ENCODE data around the gene CDC42BPA.

CDC42BPA gene

DNA sequence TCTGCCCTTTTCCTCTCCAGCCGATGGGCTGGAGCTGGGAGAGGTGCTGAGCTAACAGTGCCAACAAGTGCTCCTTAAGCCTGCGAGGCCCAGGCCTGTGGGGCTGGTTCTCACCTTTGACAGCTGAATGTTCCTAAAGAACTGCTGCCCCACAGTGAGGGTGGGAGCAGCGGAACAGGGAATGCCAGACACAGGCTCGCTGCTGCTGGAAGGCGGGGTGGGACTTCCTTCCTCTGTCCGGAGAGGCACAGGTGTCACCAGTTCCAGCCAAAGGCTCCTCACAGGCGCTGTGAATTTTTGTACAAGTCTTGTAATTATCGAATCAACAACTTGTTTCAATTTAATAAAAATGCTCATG, 331.1 kb downstream of the CDC42BPA start:
- DNase-seq = no peak

DNA sequence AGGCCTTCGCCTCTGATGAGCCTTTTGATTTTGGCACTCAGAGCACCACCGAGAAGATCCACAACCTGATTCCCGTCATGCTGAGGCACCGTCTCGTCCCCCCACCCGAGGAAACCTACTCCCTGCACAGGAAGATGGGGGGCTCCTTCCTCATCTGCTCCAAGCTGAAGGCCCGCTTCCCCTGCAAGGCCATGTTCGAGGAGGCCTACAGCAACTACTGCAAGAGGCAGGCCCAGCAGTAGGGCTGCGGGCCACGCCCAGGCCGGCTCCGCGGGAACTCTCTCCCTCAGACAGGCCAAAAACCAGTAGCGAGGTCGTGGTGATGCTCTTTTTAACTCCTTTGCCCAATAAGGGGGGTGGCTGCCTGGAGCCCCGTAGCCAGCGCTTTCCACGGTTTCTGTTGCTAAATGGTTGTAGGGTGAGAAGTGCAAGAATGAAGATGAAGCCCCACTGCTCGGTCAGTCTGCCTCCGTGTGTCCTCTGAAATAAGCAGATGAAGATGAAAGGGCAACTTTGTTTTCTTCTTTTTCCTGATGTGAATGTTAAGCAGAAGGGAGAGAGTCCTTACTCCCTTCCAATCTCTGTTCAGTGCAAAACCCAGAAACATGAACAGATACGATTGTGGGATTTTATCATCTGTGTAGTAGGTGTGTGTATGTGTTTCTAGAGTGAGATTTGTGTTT, 331.7 kb downstream of the CDC42BPA start:
- no peak for DNase-seq

DNA sequence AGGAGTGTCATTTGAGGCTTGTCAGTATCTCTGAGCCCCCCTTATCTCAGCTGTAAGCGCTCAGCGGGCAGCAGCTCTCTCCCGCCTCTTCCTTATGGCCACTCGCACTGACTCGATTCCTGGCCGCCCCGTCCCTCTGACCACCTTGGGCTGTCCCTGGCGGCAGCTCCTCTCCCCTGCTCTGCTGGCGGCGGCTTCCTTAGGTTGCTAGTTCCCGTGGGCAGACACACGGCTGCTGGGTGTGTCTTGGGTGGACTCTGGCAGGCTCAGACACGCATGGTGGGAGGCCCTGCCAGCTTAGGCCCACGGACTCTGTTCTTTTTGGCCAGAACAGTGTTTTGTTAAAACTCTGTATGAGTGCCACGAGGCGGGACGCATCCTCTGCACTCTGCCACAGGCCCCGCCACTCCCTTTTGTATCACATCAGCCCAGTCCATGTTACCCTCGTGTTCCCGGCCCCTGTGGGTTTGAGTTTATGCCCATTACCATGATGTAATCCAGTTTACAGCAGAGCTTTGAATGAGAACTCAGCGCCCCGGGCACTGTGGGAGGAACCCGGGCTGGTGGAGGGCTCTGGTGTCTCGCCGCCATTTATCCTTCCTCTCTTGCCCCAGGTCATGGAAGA, 332.3 kb downstream of the CDC42BPA start:
- no peak for DNase-seq

DNA sequence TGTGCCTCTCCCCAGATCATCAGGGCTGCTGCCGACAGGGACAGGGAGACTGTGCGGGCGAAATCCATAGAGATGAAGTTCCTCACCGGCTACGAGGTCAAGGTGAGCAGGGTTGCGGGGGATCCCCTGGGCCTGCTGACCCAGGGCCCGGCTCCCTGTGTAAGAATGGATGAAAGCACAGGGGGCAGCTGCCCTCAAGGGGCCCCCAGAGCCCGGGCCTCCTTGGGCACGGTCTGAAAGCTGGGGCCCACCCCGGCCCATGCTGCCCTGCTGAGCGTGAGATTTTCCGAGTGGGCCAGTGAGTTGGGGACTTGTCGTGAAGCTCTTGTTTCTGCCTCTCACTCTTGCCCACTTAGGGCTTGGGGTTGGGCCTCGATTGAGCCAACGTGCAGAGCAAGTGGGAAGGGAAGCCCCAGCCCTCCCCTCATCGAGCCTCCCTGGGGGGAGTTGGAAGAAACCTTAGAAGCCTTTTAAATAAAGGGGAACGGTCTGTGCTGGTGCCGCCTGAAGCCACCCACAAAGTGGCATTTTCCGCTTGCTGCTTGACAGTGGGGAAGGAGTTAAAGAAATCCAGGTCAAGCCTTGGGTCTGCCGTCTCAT, 333.0 kb downstream of the CDC42BPA start:
- DNase-seq = no peak

DNA sequence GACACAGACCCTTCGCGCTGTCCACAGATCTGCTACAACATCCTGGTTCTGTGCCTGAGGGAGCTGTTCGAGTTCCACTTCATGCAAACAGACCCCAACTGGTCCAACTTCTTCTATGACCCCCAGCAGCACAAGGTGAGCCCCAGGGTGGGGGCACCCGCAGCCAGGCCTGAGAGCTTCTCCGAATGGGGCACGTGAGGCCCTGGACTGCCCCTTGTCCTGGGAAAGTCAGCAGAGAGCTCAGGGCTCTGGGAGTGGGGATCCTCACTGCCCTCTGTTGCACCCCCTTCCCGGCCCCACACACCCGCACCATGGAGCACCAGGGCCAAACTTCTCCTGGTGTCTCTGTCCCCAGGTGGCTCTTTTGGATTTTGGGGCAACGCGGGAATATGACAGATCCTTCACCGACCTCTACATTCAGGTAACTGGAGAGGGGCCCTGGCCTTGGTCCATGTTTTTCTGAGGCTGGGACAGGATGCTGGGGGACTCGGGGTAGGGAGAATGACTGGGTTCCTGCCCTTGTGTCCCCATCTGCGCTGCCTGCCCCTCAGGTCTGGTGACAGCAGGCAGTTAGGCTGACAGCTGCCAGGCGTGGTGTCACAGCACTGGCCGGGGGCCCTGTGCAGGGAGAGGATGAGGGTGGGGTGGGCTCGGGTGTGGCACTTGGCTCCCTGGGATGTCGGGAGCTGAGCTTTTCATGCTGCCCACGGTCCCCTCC, 333.6 kb downstream of the CDC42BPA start:
- DNase-seq = no peak

DNA sequence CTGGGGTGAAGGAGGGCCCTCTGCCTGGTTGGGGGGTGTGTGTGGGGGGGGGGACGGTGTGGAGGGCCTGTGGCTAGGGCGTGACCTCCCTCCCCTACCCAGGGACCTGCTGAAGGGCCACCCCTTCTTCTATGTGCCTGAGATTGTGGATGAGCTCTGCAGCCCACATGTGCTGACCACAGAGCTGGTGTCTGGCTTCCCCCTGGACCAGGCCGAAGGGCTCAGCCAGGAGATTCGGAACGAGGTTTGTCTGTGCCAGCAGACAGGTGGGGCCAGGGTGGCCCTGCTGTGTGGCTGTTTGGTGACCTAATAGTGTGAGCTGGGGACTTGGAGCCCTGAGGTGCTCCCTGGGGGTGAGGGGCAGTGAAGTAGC, 334.3 kb downstream of the CDC42BPA start:
- DNase-seq = no peak

DNA sequence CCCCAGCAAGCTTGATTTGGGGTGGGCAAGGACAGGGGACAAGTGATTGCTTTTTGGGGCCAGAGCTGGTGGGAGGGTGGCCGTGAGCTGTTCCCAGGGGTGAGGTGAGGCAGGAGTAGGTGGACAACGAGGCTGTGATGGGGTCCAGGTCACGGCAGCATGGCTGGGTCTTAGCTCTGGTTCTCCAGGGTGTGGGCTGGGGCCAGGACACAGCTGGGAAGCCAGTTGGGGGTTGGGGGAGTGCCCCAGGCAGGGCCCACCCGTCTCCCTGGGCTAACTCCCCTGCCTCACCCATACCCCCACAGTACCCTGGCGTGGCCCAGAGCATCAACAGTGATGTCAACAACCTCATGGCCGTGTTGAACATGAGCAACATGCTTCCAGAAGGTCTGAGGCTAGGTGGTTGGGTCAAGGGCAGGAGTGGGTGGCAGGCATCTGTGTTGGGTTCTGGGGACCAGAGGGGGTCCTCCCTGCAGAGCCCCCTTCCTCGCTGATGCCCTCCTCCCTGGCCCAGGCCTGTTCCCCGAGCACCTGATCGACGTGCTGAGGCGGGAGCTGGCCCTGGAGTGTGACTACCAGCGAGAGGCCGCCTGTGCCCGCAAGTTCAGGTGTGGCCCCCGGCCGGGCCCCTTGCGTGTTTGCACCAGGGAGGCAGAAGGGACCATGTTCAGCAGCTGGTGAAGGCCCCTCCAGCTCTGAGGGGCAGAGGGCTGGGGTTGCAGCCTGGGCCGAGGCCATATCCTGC, 334.9 kb downstream of the CDC42BPA start:
- DNase-seq = no peak

DNA sequence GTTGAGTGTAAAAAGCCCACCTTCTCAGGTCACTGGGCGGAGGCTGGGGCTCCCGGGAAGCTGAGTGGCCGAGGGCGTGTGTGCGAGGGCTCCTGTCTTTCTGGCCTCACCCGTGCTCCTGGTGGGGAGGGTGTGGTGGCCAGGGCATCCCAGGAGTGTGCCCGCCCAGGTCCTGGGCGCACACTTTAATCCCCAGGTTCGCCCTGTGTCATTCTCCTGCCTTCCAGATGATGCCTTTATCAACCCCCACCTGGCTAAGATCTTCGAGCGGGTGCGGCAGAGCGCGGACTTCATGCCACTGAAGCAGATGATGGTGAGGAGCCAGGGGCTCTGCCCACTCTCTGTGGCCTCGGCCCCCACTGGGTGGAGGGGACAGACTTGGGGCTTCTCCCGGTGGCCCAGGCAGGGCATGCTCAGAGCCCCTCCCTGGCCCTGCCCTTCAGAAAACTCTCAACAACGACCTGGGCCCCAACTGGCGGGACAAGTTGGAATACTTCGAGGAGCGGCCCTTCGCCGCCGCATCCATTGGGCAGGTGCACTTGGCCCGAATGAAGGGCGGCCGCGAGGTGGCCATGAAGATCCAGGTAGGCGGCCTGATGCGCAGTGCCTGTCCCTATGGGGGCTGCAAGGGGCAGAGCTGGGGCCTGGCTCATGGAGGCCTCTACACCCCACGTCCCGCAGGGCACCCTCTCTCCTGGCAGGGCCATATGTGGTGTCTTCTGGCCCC, 335.7 kb downstream of the CDC42BPA start:
- DNase-seq = no peak

DNA sequence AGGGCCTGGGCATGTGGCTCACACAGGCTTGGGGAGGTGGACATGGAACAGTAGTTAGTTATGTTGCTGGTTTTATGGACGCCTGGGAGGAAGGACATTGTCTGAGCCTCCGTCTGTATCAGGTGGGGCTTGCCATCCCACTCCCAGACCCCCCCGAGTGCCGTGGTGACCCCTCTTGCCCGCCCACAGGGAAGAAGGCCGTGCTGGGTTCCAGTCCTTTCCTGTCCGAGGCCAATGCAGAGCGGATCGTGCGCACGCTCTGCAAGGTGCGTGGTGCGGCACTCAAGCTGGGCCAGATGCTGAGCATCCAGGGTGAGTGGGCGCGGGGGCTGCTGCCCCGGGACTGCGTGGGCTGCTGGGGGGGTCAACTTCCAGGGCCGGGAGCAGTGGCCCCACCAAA, 336.5 kb downstream of the CDC42BPA start:
- DNase-seq = no peak

DNA sequence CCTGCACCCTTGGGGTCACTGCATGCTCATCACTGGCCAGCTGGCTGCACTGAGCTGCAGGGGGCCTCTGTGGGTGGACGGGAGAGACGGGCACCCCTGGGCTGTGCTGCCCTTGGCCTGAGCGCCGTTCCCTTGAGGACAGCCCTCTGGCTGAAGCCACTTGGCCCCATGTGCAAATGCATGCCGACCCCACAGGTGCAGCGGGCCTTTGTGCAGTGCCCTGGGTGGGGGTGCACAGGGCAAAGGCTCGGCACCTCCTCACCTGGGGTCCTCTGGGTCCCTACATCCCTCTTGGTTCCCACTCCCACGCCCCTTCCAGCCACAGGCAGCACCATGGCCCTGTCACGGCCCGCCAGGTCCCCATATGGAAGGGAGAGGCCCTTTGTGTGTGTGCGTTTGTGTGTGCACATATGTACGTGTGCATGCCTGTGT, 336.9 kb downstream of the CDC42BPA start:
- no peak for DNase-seq

DNA sequence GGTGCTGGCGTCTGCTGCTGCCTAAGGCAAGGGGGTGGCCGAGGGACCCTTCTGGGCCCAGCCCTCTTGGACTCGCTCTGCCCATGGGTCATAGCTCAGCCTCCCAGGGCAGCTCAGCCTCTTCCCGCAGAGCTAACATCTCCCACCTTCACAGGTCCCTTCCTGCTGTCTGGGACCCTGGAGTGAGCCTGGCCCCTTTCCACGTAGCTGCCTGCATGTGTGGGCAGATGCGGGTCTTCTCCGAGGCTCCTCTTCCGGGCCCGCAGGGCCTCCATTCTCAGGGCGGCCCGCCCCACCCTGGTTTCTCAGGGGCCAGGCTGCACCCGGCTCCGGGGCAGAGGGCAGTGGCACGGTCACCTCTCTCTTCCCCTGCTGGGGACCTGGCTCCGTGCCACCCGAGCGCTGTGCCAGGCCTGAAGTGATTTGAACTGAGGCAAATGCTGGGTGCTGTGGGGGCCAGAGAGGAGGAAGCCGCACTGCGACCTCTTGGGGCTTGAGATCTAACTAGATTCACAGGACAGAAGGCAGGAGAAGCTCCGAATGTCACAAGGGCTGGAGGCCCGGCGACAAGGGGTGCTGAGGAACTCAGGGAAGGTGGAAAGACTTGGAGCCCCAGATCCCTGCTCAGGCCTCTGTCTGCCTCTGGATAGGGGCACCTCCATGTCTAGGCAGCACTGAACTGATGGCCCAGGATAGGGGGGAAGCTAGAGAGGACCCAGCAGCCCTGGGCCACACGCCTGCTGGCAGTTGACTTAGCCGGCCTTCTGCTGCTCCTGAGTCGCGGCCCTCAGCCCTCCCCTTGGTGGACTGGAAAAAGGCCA, 337.5 kb downstream of the CDC42BPA start:
- DNase-seq = no peak

DNA sequence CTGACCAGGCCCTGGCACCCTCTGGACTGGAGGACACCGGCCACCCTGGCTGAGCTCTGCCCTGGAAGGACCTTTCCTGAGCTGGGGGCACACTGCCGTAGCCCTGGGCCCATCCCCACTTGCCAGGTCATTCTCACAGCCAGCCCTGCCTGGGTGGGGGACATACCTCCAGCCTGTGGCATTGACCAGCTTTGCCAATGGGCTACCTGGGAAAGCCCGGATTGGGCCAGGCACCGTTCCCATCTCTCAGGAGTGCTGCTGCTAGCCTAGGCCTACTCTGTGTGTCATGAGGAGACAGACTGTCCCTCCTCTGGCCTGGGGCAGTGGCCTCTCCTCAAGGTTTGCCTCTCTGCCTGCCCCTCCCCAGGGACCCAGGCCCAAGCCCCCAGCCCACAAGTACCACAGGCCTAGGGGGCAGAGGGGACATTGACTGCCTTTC, 338.2 kb downstream of the CDC42BPA start:
- no peak for DNase-seq

DNA sequence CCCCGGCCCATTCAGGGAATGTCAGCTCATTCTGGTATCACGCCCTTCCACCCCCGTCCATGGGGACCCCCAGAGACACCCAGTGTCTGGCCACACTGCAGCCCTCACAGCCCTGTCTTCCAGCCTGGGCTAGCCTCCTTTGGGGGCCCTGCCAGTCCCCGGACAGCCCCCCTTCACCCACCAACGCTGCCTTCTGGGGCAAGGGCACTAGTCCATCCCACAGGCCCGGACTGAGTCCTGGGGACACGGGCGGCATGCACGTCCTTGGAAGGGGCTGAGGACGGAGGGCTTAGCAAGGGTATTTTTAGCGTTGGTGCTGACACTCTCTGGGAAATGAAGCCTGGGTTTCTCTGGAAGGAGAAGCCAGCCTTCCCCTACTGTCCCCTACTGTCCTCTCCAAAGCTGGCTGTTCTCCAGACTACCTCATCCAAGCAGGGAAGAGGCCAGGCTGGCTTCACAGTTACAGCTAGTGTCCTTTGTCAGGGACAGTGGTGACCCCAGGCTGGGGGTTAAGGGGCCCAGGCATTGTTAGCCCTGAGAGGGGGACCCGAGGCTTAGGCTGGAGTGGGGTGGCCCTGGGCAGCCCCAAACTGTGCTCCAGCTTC, 338.7 kb downstream of the CDC42BPA start:
- DNase-seq = no peak

DNA sequence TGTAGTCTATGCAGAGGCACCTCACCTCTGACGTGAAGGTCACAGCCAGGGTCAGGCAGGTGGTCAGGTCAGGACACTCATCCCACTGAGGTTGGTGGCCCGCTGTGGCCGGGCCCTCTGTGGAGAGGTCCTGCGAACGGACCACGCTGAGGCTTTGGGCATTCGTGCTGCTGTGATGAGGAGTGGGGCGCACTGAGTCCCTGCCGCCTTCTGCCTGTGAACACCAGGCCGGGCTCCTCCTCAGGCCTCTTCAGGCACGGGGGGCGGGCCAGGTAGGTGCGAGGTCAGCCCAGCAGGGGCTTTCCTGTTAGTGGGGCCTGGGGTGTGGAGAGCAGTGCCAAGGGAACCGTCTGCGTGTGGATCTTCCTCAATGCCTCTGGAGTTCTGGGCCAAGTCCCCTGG, 339.2 kb downstream of the CDC42BPA start:
- DNase-seq = no peak

DNA sequence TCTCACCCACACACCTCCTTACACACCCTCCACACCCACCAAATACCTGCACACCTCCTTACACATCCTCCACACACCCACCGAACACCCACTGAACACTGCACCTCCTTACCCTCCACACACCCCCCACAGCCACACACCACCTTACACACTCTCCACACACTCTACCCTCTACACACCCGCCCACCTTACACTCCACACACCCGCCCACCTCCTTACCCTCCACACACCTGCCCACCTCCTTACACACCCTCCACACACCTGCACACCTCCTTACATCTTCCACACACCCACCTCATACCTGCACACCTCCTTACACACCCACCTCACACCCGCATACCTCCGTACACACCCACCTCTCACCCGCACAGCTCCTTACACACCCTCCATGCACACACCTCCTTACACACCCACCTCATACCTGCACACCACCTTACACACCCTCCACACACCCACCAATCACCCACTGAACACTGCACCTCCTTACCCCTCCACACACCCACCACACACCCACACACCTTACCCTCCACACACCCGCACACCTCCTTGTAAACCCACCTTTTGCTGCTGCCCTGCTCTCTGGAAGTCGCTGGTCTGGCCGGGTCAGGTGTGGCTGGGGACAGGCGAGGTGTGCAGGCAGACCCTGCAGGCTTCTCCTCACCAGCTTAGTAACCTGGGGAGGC, 339.7 kb downstream of the CDC42BPA start:
- DNase-seq = no peak

DNA sequence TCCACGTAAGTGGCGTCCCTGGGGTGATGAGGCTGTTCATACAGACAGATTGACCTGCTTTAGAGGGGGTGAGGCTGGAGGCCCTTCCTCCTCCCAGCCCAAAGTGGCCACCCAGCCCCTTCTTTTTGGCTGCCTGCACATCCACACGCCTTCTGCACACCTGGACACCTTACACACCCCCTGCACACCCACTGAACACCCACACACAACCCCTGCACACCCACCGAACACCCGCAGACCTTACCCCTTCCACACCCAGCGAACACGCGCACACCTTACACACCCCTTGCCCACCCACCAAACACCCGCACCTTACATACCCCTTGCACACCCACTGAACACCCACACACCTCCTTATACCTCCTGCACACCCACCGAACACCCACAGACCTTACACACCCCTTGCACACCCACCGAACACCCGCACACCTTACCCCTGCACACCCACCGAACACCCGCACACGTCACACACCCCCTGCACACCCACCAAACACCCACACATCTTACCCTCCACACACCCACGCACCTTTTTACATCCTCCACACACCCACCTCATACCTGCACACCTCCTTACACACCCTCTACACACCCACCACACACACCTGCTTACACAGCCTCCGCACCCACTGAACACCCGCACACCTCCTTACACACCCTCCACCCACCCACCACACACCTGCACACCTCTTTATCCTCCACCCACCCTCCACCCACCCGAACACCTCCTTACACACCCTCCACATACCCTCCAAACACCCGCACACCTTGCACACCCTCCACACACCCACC, 340.5 kb downstream of the CDC42BPA start:
- no peak for DNase-seq

DNA sequence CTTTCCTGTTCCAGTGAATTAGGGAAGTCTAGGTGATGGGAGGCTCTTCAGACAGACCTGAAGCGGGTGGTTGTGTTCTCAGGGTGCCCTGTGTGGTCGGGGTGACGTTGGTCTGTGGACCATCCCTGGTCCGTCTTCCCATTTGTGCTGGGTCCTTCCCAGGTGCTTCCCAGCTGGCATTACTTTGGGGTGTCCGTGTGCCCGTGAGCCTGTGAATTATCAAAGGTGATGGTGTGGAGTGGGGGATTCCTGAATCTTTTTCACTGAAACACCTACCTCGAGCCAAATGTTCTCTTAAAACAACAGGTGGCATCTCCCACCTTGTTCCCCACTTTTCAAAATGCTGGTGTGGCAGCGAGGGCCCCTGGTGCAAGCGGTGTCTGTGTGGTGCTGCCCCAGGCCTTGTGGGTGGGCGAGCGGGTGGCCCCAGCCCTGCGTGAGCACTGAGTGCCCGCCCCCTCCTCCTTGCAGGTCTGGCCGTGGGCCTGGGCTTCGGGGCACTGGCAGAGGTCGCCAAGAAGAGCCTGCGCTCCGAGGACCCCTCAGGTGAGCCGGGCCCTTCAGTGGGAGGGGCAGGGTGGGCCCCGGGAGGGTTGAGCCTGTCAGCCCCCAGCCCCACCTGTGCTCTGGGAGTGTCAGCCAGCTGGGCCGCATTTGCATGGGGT, 341.2 kb downstream of the CDC42BPA start:
- DNase-seq = no peak

DNA sequence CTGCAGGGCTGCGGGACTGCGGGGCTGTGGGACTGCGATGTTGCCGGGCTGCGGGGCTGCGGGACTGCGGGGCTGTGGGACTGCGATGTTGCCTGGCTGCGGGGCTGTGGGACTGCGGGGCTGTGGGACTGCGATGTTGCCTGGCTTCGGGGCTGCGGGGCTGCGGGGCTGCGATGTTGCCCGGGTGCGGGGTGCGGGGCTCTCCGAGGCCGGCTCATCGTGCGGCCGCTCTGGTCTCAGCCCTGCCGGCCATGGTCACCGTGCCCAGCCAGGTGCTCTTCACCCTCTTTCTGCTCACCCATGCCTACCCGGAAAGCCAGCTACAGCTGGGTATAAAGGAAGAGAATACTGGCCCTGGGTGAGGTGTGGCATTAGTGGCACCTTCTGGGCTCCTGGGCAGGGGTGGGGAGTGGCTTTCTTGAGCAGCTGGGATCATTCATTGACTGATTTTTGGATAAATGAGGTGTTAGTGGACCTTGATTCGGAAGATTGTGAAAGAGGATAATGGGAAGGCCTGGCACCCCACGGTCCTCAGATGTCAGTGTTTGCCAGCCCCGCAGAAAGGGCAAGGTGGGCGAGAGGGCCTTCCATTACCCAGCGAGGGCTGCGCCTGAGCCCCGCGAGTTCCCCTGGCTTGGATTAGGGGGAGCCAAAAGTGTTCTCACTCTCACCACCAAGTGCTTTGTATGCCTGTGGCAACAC, 341.9 kb downstream of the CDC42BPA start:
- DNase-seq = no peak
